Right forelimb (tissue), 1 donor: Measurements from ENCODE around the gene MMUT.
"Not testable (repeated sequence)": the region's sequence is repeated elsewhere in the genome, so short reads cannot be mapped to it uniquely, and the experiment has no call there.

Experiments used
- DNase-seq: peaks from one replicate; pipeline ENCODE4 v3.0.0-alpha.2; 2018

Gene MMUT

DNA sequence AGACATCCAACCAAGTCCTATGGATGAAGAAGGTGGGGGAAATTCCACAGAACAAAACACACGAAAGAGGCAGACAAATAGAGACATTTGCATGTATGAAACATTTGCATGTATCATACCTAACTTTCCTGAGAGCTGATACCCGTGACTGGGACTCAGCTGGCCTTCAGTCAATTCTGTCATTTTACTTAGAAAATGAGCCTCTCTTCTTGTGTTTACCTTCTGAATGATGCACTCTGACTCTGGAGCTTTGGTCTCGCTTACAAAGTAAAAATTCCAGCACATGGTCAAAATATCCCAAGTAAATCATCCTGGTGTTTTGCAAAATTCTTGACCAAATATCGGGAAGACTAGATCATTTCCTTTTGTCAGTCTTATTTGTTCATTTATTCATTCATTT is 46.9 kb downstream of the MMUT start:
- DNase-seq = no peak

DNA sequence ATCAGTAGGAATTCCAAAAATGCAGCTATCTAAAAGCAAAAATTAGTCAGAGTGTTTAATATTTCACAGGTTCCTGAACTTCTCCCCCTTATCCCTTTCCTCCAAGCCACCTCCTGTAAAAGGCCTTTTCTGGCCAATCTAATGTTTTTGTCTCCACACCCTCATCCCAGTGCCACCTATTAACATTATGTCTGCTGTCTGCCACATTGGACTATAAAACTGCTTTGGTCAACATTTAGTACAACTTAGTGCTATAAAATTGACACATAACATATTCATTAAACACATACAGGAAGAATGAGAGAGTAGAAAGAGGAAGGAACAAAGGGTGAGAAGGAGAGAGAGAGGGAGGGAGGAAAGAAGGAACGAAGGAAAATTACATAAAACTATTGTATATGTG is 47.7 kb downstream of the MMUT start:
- no peak for DNase-seq

DNA sequence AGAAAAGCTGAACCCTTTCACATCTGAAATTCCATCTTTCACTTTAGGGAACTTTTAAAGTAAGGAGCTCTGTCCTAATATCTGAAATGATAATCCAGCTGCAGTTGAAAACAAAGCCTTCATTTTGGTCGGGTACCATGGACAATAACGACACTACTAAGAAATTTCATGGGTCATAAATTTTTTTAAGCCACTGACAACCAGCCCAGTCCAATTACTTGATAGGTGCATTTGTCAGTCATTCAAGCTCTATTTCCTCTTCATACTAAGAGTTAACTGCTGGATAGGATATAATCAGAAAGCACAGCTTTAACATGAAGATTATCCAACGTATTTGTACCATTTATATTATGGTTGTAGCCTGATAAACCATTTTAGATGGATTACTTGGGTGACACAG is 52.5 kb downstream of the MMUT start:
- DNase-seq = no peak

DNA sequence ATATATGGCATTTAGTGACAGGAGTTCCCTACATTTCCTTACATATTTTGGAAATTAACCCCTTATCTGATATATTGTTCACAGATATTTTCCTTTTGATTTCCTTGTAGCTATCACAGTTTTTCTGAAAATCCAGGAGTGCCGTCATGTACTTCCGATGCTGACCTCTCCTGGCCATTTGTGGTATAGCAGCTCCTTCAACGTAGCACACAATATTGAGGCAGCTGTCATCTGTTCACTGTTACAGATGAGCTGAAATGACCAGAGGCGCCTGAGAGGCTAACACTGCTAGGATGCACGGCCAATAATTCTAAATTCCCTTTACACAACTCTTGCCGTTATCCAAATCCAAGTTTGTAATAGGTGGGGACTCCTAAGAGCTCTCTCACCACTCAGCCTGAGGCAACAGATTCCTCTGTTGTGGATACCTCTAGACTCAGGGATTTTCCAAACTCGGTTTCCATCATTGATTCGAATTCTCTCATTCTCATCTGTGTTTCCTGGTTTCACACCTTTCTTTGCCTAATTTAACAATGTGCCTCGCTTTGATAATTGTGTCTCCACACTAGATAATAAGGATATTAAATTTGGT is 53.0 kb downstream of the MMUT start:
- DNase-seq = peak; percentile 79

DNA sequence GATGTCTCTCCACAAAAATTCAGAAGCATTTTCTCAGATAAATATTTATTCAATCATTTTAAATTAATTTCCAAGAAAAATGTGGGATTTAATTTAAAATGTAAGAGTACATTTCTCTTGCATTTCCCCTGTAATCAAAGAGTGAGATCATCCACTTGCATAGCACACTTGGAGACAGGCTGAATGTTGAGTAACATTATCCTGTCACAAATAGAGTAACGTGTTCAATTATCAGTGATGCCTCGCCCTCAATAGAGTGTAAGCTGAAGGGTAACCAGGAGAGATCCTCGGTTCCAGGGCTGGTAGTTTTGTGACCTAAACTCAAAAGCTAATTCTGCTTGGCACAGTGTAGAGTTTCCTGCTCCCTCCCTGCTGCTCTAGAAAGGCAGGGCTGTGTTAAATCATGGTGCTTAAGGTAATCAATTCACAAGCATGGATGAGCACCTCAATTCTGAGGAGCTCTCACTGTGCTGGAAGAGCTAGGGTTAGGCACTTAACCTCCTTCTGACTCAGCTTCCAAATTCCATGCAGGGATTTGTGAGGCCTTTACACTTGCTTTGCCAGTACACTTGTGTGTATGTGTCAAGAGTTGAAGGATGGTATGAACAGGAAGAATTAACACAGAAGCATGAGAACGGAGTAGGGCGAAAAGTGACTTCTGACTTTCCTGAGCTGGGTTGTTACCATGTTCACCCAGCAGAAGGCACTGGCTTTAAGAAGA is 56.6 kb downstream of the MMUT start:
- no peak for DNase-seq

DNA sequence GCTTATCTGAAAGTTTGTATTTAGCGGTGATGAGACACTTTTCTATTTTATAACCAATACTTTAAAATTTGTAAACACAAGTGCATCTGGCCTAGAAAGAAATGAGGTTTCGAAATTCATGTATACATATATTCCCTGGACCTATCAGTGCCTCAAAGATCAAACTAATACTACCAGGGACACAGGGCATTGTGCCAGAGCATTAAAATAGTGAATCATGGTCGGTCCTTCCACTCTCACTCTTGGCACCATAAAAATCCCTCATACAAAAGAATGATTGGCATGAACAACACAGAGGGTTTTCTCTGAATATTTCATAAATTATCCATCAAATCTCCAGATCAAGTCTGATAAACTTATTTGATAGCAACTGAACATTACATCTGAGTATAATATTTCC is 62.0 kb downstream of the MMUT start:
- DNase-seq = no peak

DNA sequence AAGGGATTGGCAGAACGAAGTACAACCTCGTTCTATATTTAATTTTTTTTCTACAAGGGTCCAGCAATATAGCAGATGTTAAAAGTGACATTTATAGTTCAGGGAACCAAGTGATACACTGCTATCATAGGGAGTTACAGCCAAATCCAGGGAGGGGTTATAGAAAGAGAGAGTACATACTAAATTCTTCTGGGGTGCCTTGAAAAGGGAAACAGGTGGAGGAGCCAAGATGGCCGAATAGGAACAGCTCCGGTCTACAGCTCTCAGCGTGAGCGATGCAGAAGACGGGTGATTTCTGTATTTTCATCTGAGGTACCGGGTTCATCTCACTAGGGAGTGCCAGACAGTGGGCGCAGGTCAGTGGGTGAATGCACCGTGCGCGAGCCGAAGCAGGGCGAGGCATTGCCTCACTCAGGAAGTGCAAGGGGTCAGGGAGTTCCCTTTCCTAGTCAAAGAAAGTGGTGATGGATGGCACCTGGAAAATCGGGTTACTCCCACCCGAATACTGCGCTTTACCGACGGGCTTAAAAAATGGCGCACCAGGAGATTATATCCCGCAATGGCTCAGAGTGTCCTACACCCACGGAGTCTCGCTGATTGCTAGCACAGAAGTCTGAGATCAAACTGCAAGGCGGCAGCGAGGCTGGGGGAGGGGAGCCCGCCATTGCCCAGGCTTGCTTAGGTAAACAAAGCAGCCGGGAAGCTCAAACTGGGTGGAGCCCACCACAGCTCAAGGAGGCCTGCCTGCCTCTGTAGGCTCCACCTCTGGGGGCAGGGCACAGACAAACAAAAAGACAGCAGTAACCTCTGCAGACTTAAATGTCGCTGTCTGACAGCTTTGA is 76.2 kb downstream of the MMUT start:
- not testable (repeated sequence) for DNase-seq

DNA sequence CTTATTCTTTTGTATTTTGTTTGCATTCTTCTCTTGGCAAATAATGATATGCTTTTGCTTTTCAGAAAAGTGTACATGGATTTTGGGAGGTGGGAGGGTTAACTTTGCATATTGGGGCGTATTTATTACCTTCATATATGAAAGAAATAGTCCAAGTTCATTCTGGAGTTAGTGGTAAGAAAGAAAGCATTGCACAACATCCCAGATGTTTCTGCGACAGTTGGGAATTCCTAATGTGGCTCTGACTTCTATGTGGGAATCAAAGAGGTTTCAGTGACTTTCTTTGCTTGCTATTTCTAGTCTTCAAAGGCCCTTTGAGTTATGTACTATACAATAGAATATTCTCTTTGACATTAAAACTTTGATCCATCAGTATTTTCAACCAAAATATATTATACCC is 78.1 kb downstream of the MMUT start:
- DNase-seq = no peak
